ENCODE results near the gene ENTR1.
A peak's percentile ranks its signal among the peaks of the same experiment; 100 is the strongest.

The ENTR1 gene

GRCh38 chr9:136448655-136449054 lies 38.2 kb upstream of the ENTR1 start (continued):
- peak; percentile 71 for TF ChIP-seq ZBTB11 (tag by site-specific recombination; conservative IDR thresholded peaks at IDR 0.05; ENCODE audit: low read depth)
- TF ChIP-seq ZNF449 (tag by site-specific recombination; IDR thresholded peaks at IDR 0.05): no peak

- Histone ChIP-seq H3K9me3 (ENCODE audit: control insufficient read depth, insufficient read depth, low read depth, low read length) (no peaks in the 10 kb centered on the region), H3K4me1 (ENCODE audit: control insufficient read depth, insufficient read depth, low read length) (no peaks in the 10 kb centered on the region), H3K27ac (ENCODE audit: extremely low read depth, low read depth, low read length) (no peak overlapping the region), H3K36me3 (ENCODE audit: control insufficient read depth in 2 of 2, insufficient read depth in 1 of 2, low read length in 2 of 2) (peaks cover 15 to 94% of the 10 kb centered on the region in 2 experiments; a peak in 2 of 3 replicates), H3K4me3 (ENCODE audit: low read depth, low read length) (no peak overlapping the region)
- TF ChIP-seq ZNF707 (tag by site-specific recombination; IDR thresholded peaks at IDR 0.05) (no peak), ZNF747 (tag by site-specific recombination; IDR thresholded peaks at IDR 0.05) (no peak), CTCF (tag by site-specific recombination; IDR thresholded peaks at IDR 0.05) (no peak), ZNF10 (tag by site-specific recombination; IDR thresholded peaks at IDR 0.05) (no peak), ZNF112 (tag by site-specific recombination; IDR thresholded peaks at IDR 0.05) (no peak), ZNF324 (tag by site-specific recombination; IDR thresholded peaks at IDR 0.05) (no peak), ZNF585B (tag by site-specific recombination; IDR thresholded peaks at IDR 0.05) (no peak), ZSCAN18 (tag by site-specific recombination; IDR thresholded peaks at IDR 0.05) (no peak), ZNF202 (tag by site-specific recombination; IDR thresholded peaks at IDR 0.05; ENCODE audit: borderline replicate concordance) (no peak)
- ChIA-PET CTCF (no interaction called here), POLR2A (no interaction called here)
Measured at GRCh38 chr9:136447173-136447778, 36.9 kb upstream of the ENTR1 start.

- CTCF ChIA-PET: interaction anchor here (0.6 to 1.7 kb wide), 4 partner anchors 11 to 198 kb away, joined by 3 to 5 read pairs (median 4); no protein-coding TSS in a partner anchor
- peaks cover 15 to 98% of the 10 kb centered on the region in 2 experiments; a peak in 2 of 3 replicates for H3K36me3 ChIP-seq (ENCODE audit: control insufficient read depth in 2 of 2, insufficient read depth in 1 of 2, low read length in 2 of 2)
- POLR2A ChIA-PET: interaction anchor here (0.9 to 1.3 kb wide), 2 partner anchors 15 to 282 kb away, joined by 3 read pairs; no protein-coding TSS in a partner anchor
- H3K27ac ChIP-seq (ENCODE audit: extremely low read depth, low read depth, low read length): no peak overlapping the region
- no peaks in the 10 kb centered on the region for H3K9me3 ChIP-seq (ENCODE audit: control insufficient read depth, insufficient read depth, low read depth, low read length)
- no peaks in the 10 kb centered on the region for H3K4me1 ChIP-seq (ENCODE audit: control insufficient read depth, insufficient read depth, low read length)
- no peak overlapping the region for H3K4me3 ChIP-seq (ENCODE audit: low read depth, low read length)
- TF ChIP-seq SP7 (tag by site-specific recombination; IDR thresholded peaks at IDR 0.05) (peak; percentile 16; the same call in 1 of the 2 replicates), ELK4 (IDR thresholded peaks at IDR 0.05; ENCODE audit: borderline replicate concordance, low read depth, low read length) (no peak), ZNF146 (tag by site-specific recombination; IDR thresholded peaks at IDR 0.05) (no peak), SCRT1 (tag by site-specific recombination; IDR thresholded peaks at IDR 0.05; ENCODE audit: borderline replicate concordance) (no peak), ZBTB7A (tag by site-specific recombination; IDR thresholded peaks at IDR 0.05; ENCODE audit: low read depth) (no peak), ZNF148 (tag by site-specific recombination; IDR thresholded peaks at IDR 0.05; ENCODE audit: borderline replicate concordance) (no peak), ZNF121 (tag by site-specific recombination; IDR thresholded peaks at IDR 0.05) (0 out of 2 replicates have a peak, but pooled peaks have one; percentile 13), ZNF548 (tag by site-specific recombination; IDR thresholded peaks at IDR 0.05) (no peak), ZNF629 (tag by site-specific recombination; IDR thresholded peaks at IDR 0.05) (no peak), ZNF391 (tag by site-specific recombination; IDR thresholded peaks at IDR 0.05; ENCODE audit: borderline replicate concordance, low read depth) (no peak)
Measured at GRCh38 chr9:136445799-136446198, 35.4 kb upstream of the ENTR1 start.

Data from HEK293 (cell line).